ENCODE results near the gene AGRN.
"Not testable (repeated sequence)": the region's sequence is repeated elsewhere in the genome, so short reads cannot be mapped to it uniquely, and the experiment has no call there.

AGRN gene

GRCh38 chr1:1051127-1051810 is 31.3 kb downstream of the AGRN start:
- DNase-seq (ENCODE audit: low read depth, low spot score), result no peak

GRCh38 chr1:1052003-1052840 is 32.3 kb downstream of the AGRN start:
- no peak for DNase-seq (ENCODE audit: low read depth, low spot score)

- no peak for DNase-seq (ENCODE audit: low read depth, low spot score)
Observed at GRCh38 chr1:1053022-1053421, 33.1 kb downstream of the AGRN start.

GRCh38 chr1:1053682-1054081 is 33.8 kb downstream of the AGRN start:
- DNase-seq (ENCODE audit: low read depth, low spot score), result no peak

- no peak for DNase-seq (ENCODE audit: low read depth, low spot score)
Observed at GRCh38 chr1:1054099-1054700, 34.3 kb downstream of the AGRN start.

- DNase-seq (ENCODE audit: low read depth, low spot score), result no peak
Observed at GRCh38 chr1:1054971-1055370, 35.1 kb downstream of the AGRN start.

GRCh38 chr1:1055841-1056736 is 36.2 kb downstream of the AGRN start:
- DNase-seq (ENCODE audit: low read depth, low spot score), result no peak

- DNase-seq (ENCODE audit: low read depth, low spot score), result not testable (repeated sequence)
Observed at GRCh38 chr1:1057769-1058087, 37.8 kb downstream of the AGRN start.

GRCh38 chr1:1058088-1058905 is 38.4 kb downstream of the AGRN start:
- DNase-seq (ENCODE audit: low read depth, low spot score), result no peak

- DNase-seq (ENCODE audit: low read depth, low spot score), result no peak
Observed at GRCh38 chr1:1058921-1059493, 39.1 kb downstream of the AGRN start.

GRCh38 chr1:1059494-1060280 is 39.8 kb downstream of the AGRN start:
- DNase-seq (ENCODE audit: low read depth, low spot score), result peak; percentile 92

- no peak for DNase-seq (ENCODE audit: low read depth, low spot score)
Observed at GRCh38 chr1:1060281-1061000, 40.5 kb downstream of the AGRN start.

- DNase-seq (ENCODE audit: low read depth, low spot score), result no peak
Observed at GRCh38 chr1:1061682-1062345, 41.9 kb downstream of the AGRN start.

GRCh38 chr1:1062348-1063163 is 42.6 kb downstream of the AGRN start:
- DNase-seq (ENCODE audit: low read depth, low spot score), result no peak

GRCh38 chr1:1063261-1063944 is 43.5 kb downstream of the AGRN start:
- DNase-seq (ENCODE audit: low read depth, low spot score), result no peak

GRCh38 chr1:1063945-1064831 is 44.3 kb downstream of the AGRN start:
- DNase-seq (ENCODE audit: low read depth, low spot score), result peak; percentile 94
